K562 (cell line): ENCODE measurements around the gene CMSS1. TPM values are rescaled to one million over a fixed set of nuclear protein-coding genes. Genes with fewer than 3 reads are reported as not detected.
A peak's percentile ranks its signal among the peaks of the same experiment; 100 is the strongest.

ENCODE experiments used
- ARHGAP35 ChIP-seq: fragments of 450-650 bp; IDR thresholded peaks from 2 replicates; pipeline ENCODE4 v1.6.1; 2018; ENCODE audit not compliant: partially characterized antibody
- ARID3A ChIP-seq: IDR thresholded peaks from 2 replicates; pipeline ENCODE4 v1.6.1; 2012; ENCODE audit warnings: low read depth, low read length, improper control_type of control experiment, borderline replicate concordance
- ATF2 ChIP-seq: sonication (generic); formaldehyde crosslinking; IDR thresholded peaks from 2 replicates; pipeline ENCODE4 v1.8.1; 2022; ENCODE audit warnings: missing genetic modification reagents
- BRD4 ChIP-seq: fragments of 200-600 bp; sonication (generic); IDR thresholded peaks from 2 replicates; pipeline ENCODE4 v1.6.1; 2017; ENCODE audit warnings: inconsistent platforms
- CBX5 ChIP-seq: IDR thresholded peaks from 2 replicates; pipeline ENCODE4 v1.6.1; 2014; ENCODE audit warnings: low read depth, borderline replicate concordance
- GABPA ChIP-seq: fragments of 200-800 bp; sonication (Bioruptor generic); conservative IDR thresholded peaks from 2 replicates; pipeline ENCODE4 v1.6.1; 2016; ENCODE audit warnings: low read depth, missing genetic modification characterization, missing compliant biosample characterization
- GTF2E2 ChIP-seq: fragments of 200-800 bp; sonication (Bioruptor generic); IDR thresholded peaks from 2 replicates; pipeline ENCODE4 v1.6.1; 2016; ENCODE audit warnings: missing genetic modification characterization, missing compliant biosample characterization
- JUND ChIP-seq, 2 experiments: IDR thresholded peaks; 2 replicates in 1 of 2; 3 replicates in 1 of 2; pipeline ENCODE4 v1.6.1; 2011; ENCODE audit warnings: borderline replicate concordance in 2 of 2, low read depth in 2 of 2, low read length in 2 of 2, improper control_type of control experiment in 1 of 2, missing biosample characterization in 1 of 2, missing genetic modification characterization in 1 of 2, missing genetic modification reagents in 1 of 2
- KDM5B ChIP-seq: fragments of 200-600 bp; sonication (generic); IDR thresholded peaks from 2 replicates; pipeline ENCODE4 v1.6.1; 2012; ENCODE audit warnings: low read depth, mild to moderate bottlenecking, moderate library complexity, low read length, control low read depth, inconsistent platforms; ENCODE audit not compliant: insufficient replicate concordance
- MCM2 ChIP-seq: fragments of 450-650 bp; IDR thresholded peaks from 2 replicates; pipeline ENCODE4 v1.6.1; 2017; ENCODE audit warnings: low read depth, mild to moderate bottlenecking
- NRF1 ChIP-seq, 2 experiments: fragments of 450-650 bp; IDR thresholded peaks in 1 of 2; conservative IDR thresholded peaks in 1 of 2; 2 replicates each; pipeline ENCODE4 v1.6.1; 2014; ENCODE audit warnings: mild to moderate bottlenecking in 2 of 2
- PHF8 ChIP-seq: fragments of 200-600 bp; sonication (generic); IDR thresholded peaks from 2 replicates; pipeline ENCODE4 v1.6.1; 2012; ENCODE audit warnings: mixed run types, mild to moderate bottlenecking, inconsistent platforms, low read length, moderate library complexity, borderline replicate concordance
- RCOR1 ChIP-seq, 2 experiments: IDR thresholded peaks; 2 replicates each; pipeline ENCODE4 v1.6.1; 2012; ENCODE audit warnings: low read depth in 2 of 2, low read length in 2 of 2, borderline replicate concordance in 1 of 2, improper control_type of control experiment in 1 of 2
- SMARCC2 ChIP-seq: fragments of 450-650 bp; IDR thresholded peaks from 2 replicates; pipeline ENCODE4 v1.6.1; 2017; ENCODE audit warnings: antibody characterized with exemption, moderate library complexity, mild to moderate bottlenecking, low read depth
- SP1 ChIP-seq: sonication (generic); formaldehyde crosslinking; IDR thresholded peaks from 2 replicates; pipeline ENCODE4 v1.8.1; 2022; ENCODE audit warnings: mild to moderate bottlenecking, missing genetic modification reagents
- TBP ChIP-seq: optimal IDR thresholded peaks from 2 replicates; pipeline ENCODE3; 2011; ENCODE audit warnings: low read depth, low read length, improper control_type of control experiment
- ZNF12 ChIP-seq: sonication (generic); formaldehyde crosslinking; IDR thresholded peaks from 2 replicates; pipeline ENCODE4 v1.4.0; 2020; ENCODE audit warnings: mild to moderate bottlenecking, missing genetic modification reagents
- ZNF778 ChIP-seq: fragments of 450-650 bp; formaldehyde crosslinking; IDR thresholded peaks from 2 replicates; pipeline ENCODE4 v1.4.0; 2020; ENCODE audit warnings: mild to moderate bottlenecking, moderate library complexity
- polyA plus RNA-seq, 8 experiments: library from polyadenylated mRNA; depleted of rRNA in 4 of 8; stranded (reverse) in 5 of 8; unstranded in 3 of 8; fragments of >200 nt; fragmentation: Nextera tagmentation in 2 of 8; fragmentation: Illumina TruSeq in 1 of 8; extraction: Ambion mirVana in 2 of 8; extraction: Trizol in 1 of 8; gene quantifications; 2 replicates each; pipeline versions ENCODE4 v1.2.1 to v1.2.3, GENCODE V29; 2011 to 2014; ENCODE audit warnings: inconsistent platforms in 1 of 8, missing spikeins in 1 of 8
- total RNA-seq, 7 experiments: library from RNA; depleted of rRNA in 6 of 7; stranded (reverse); fragments of >200 nt in 6 of 7; fragmentation: Illumina TruSeq in 2 of 7; extraction: Trizol in 2 of 7; gene quantifications; 2 replicates each; pipeline versions ENCODE4 v1.2.1 to v1.2.3, GENCODE V29; 2011 to 2021; ENCODE audit warnings: low replicate concordance in 1 of 7
- TF ChIP-seq, protein P1 (sequence below), 3 experiments: fragments of 200-800 bp in 1 of 3; fragments of 250-450 bp in 1 of 3; fragments of 450-650 bp in 1 of 3; sonication (Bioruptor Pico) in 1 of 3; sonication (Bioruptor generic) in 1 of 3; formaldehyde crosslinking in 1 of 3; IDR thresholded peaks; 2 replicates each; pipeline versions ENCODE4 v1.6.1 to v1.8.0; 2016 to 2022; ENCODE audit warnings: mild to moderate bottlenecking in 2 of 3, missing genetic modification characterization in 2 of 3, missing compliant biosample characterization in 1 of 3, moderate library complexity in 1 of 3

Gene CMSS1
- total and polyA plus RNA-seq, 9 of the 15 experiments (the other 6 are each of a cell fraction or from before 2014, with no cell fraction given): 46.9 to 109 (median 72.3) TPM

DNA sequence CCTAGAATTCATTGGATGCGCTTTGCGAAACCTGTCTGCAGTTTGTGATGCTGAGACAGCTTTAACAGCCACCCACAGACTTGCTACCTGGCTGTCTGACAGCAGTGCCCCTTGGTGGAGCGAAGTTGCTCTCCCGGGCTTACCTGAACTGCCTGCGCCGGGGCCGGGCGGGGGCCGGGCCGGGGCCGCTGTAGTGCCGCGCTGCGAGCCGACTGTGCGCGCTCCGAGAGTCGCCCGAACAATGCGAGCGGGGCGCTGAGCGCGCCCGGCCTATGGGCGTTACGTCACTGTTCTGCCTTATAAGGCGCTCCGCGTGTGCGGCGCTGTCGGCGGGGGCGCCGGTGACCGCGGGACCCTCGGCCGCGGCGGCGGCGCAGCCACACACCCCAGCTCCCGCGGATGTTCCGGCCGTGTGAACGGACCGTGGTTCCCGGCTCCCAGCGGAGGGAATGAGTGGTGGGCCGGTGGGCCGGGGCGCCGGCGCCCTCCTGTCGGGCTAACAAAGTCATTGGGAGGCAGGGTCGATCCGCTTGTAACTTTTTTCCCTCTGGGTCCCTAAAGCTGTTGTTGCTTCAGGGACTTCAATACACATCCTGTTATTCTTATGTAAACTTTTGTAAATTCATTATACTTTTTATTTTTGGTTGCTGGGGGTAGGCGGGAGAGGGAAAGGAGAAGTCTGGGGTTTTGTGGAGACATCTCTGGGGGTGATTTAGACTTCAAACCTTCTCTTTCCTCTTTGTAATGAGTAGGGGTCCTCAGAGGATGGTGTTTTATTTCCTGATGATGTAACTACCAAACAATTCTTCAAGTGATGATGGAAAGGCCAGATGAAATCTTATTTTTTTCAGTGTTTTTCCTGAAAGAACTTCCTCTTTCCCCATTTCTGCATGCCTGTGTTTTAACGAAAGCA is 58.5 kb downstream of the CMSS1 start (continued):
- TF ChIP-seq, protein P1, sequence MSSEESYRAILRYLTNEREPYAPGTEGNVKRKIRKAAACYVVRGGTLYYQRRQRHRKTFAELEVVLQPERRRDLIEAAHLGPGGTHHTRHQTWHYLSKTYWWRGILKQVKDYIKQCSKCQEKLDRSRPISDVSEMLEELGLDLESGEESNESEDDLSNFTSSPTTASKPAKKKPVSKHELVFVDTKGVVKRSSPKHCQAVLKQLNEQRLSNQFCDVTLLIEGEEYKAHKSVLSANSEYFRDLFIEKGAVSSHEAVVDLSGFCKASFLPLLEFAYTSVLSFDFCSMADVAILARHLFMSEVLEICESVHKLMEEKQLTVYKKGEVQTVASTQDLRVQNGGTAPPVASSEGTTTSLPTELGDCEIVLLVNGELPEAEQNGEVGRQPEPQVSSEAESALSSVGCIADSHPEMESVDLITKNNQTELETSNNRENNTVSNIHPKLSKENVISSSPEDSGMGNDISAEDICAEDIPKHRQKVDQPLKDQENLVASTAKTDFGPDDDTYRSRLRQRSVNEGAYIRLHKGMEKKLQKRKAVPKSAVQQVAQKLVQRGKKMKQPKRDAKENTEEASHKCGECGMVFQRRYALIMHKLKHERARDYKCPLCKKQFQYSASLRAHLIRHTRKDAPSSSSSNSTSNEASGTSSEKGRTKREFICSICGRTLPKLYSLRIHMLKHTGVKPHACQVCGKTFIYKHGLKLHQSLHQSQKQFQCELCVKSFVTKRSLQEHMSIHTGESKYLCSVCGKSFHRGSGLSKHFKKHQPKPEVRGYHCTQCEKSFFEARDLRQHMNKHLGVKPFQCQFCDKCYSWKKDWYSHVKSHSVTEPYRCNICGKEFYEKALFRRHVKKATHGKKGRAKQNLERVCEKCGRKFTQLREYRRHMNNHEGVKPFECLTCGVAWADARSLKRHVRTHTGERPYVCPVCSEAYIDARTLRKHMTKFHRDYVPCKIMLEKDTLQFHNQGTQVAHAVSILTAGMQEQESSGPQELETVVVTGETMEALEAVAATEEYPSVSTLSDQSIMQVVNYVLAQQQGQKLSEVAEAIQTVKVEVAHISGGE (CRISPR knock-in tag; IDR thresholded peaks at IDR 0.05): 0 out of 6 replicates have a peak, but pooled peaks of 1 of the 3 experiments have one; percentile 24
- TF ChIP-seq ARID3A (no peak), SP1 (CRISPR knock-in tag) (0 out of 2 replicates have a peak, but pooled peaks have one; percentile 12), CBX5 (no peak), ZNF12 (0 out of 2 replicates have a peak, but pooled peaks have one; percentile 31), MCM2 (no peak), KDM5B (peak; percentile 69), GTF2E2 (tag) (peak; percentile 66; the same call in 1 of the 2 replicates), BRD4 (0 out of 2 replicates have a peak, but pooled peaks have one; percentile 65), ATF2 (CRISPR knock-in tag) (peak; percentile 90), SMARCC2 (peak; percentile 25; the same call in 1 of the 2 replicates), RCOR1 (IDR thresholded peaks at IDR 0.05; ENCODE audit: borderline replicate concordance in 1 of 2, low read depth in 2 of 2, low read length in 2 of 2) (no peak; a peak in 1 of 4 replicates), ARHGAP35 (no peak), JUND (IDR thresholded peaks at IDR 0.05; ENCODE audit: borderline replicate concordance, low read depth, low read length) (peak; percentile 63), JUND (tag; IDR thresholded peaks at IDR 0.05; ENCODE audit: borderline replicate concordance, low read depth, low read length) (no peak; the same call in 2 of the 3 replicates), ZNF778 (no peak), PHF8 (peak; percentile 67; the same call in 1 of the 2 replicates), NRF1 (conservative IDR thresholded peaks at IDR 0.05 in 1 of 2, IDR thresholded peaks at IDR 0.05 in 1 of 2) (peak; percentile 59 to 65; a peak in 3 of 4 replicates), GABPA (0 out of 2 replicates have a peak, but pooled peaks have one; percentile 23), TBP (peak; percentile 79)
